ENCODE results near the gene MED13L.
"Not testable (repeated sequence)": the region's sequence is repeated elsewhere in the genome, so short reads cannot be mapped to it uniquely, and the experiment has no call there.

Gene MED13L

GRCh38 chr12:116246490-116247179 lies 30.9 kb downstream of the MED13L start:
- DNase-seq (ENCODE audit: low read depth): no peak

- no peak for DNase-seq (ENCODE audit: low read depth)
Observed at GRCh38 chr12:116245189-116245588, 32.3 kb downstream of the MED13L start.

GRCh38 chr12:116244474-116245090 lies 32.9 kb downstream of the MED13L start:
- DNase-seq (ENCODE audit: low read depth): no peak

GRCh38 chr12:116244001-116244400 lies 33.5 kb downstream of the MED13L start:
- DNase-seq (ENCODE audit: low read depth): peak; percentile 34

GRCh38 chr12:116242740-116243139 lies 34.8 kb downstream of the MED13L start:
- DNase-seq (ENCODE audit: low read depth): no peak

GRCh38 chr12:116241157-116241759 lies 36.2 kb downstream of the MED13L start:
- DNase-seq (ENCODE audit: low read depth): peak; percentile 58

GRCh38 chr12:116238570-116239119 lies 38.8 kb downstream of the MED13L start:
- DNase-seq (ENCODE audit: low read depth): not testable (repeated sequence)

GRCh38 chr12:116238149-116238548 lies 39.3 kb downstream of the MED13L start:
- no peak for DNase-seq (ENCODE audit: low read depth)

- DNase-seq (ENCODE audit: low read depth): no peak
Observed at GRCh38 chr12:116236976-116237375, 40.5 kb downstream of the MED13L start.

GRCh38 chr12:116236148-116236731 lies 41.3 kb downstream of the MED13L start:
- DNase-seq (ENCODE audit: low read depth): peak; percentile 58

GRCh38 chr12:116234148-116234547 lies 43.3 kb downstream of the MED13L start:
- DNase-seq (ENCODE audit: low read depth): not testable (repeated sequence)

- peak; percentile 30 for DNase-seq (ENCODE audit: low read depth)
Observed at GRCh38 chr12:116233669-116234068, 43.8 kb downstream of the MED13L start.

GRCh38 chr12:116227811-116228210 lies 49.7 kb downstream of the MED13L start:
- DNase-seq (ENCODE audit: low read depth): no peak

GRCh38 chr12:116226026-116226425 lies 51.5 kb downstream of the MED13L start:
- DNase-seq (ENCODE audit: low read depth): peak; percentile 22

- peak; percentile 88 for DNase-seq (ENCODE audit: low read depth)
Observed at GRCh38 chr12:116222358-116222757, 55.1 kb downstream of the MED13L start.

GRCh38 chr12:116220756-116221155 lies 56.7 kb downstream of the MED13L start:
- DNase-seq (ENCODE audit: low read depth): no peak

GRCh38 chr12:116217045-116217735 lies 60.3 kb downstream of the MED13L start:
- DNase-seq (ENCODE audit: low read depth): peak; percentile 26

GRCh38 chr12:116216022-116216756 lies 61.3 kb downstream of the MED13L start:
- DNase-seq (ENCODE audit: low read depth): no peak

GRCh38 chr12:116215023-116215422 lies 62.5 kb downstream of the MED13L start:
- no peak for DNase-seq (ENCODE audit: low read depth)

- no peak for DNase-seq (ENCODE audit: low read depth)
Observed at GRCh38 chr12:116213885-116214527, 63.5 kb downstream of the MED13L start.

GRCh38 chr12:116213014-116213413 lies 64.5 kb downstream of the MED13L start:
- no peak for DNase-seq (ENCODE audit: low read depth)

Data from amniotic epithelial cell (primary cell).